ES-I3 (cell line): Measurements from ENCODE around the gene CD86.

Source experiments
- H3K36me3 ChIP-seq: 2 replicates; pipeline ENCODE4 v1.6.1; 2013; ENCODE audit warnings: mild to moderate bottlenecking, low read length, control low read depth, moderate library complexity; ENCODE audit not compliant: insufficient read depth
- H3K4me1 ChIP-seq: 2 replicates; pipeline ENCODE4 v1.6.1; 2013; ENCODE audit warnings: mild to moderate bottlenecking, control low read depth, low read length; ENCODE audit not compliant: insufficient read depth
- H3K9ac ChIP-seq: 2 replicates; pipeline ENCODE4 v1.6.1; 2013; ENCODE audit warnings: low read depth, mild to moderate bottlenecking, low read length, moderate library complexity
- H3K9me3 ChIP-seq: 2 replicates; pipeline ENCODE4 v1.6.1; 2013; ENCODE audit warnings: mild to moderate bottlenecking, low read length, moderate library complexity; ENCODE audit not compliant: control insufficient read depth, insufficient read depth

The CD86 gene

DNA sequence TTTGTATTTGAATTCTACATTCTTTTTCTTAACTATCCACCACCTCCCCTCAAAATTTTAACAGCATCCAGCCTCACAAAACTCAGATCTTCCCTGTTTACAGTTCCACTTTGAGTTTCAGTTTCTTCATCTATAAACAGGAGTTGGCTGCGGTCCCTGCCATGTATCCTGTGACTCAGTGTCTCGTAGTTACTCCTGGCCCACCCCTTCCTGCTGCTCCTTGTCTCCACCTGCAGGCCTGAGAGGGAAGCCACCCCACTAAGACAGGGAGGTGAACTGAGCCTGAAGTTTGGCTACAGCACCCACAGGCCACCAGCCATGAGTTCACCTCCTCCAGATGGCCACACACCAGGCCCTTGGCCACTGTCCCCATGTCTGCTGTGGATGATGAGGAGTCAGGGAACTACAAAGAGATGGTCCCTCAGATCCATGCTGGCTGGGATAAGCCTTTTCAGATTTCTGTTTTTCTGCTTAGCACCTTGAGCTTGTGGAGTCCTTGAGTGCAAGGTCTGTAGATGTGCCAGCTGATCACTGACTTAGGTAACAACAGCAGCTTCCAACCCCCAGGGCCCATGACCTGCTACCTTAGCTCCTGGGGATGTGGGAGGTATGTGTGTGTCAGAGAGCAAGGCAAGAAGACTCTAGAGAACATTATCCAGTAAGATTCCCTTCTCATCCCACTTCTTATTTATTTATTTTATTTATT is 37.5 kb downstream of the CD86 start:
- Histone ChIP-seq H3K36me3 (no peaks in the 10 kb centered on the region), H3K9me3 (no peaks in the 10 kb centered on the region), H3K4me1 (no peaks in the 10 kb centered on the region), H3K9ac (no peak overlapping the region)

DNA sequence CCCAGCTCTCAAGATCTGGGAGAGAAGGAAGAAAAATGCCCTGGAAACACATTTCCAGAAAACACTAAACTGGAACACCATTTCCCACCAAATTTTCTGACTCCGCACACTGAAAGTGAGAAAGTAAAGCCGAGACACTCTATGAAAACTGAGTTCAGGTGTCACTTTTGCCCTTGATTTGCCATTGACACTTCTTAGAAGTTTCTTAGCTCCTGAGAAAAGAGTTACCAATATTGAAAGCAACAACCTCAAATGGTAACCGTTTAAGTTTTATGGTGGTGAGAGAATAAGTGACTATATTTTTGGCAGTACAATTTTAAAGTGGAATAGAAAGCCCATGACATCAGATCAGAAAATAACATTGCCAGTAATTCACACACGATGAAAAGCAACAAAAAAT is 39.0 kb downstream of the CD86 start:
- Histone ChIP-seq H3K9ac (no peak overlapping the region), H3K36me3 (no peaks in the 10 kb centered on the region), H3K4me1 (no peaks in the 10 kb centered on the region), H3K9me3 (no peaks in the 10 kb centered on the region)

DNA sequence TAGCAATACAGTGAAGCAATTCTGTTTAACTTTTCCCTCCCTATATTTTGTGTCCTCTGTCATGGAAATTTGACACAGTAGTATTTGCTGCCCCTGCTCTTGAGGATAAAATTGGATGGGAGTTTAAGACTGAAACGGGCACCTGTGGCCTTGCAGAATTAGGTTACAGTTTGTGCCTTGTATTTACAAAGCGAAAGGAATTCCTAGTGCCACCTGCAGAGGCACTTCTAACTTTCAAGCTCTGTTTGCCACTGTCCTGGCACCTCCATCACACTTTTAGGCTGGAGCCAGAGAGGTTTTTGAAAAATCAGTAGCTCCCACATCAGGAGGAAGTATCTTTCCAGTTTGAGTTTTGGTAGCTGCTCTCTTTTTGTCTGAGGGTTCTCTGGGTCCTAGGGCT is 39.5 kb downstream of the CD86 start:
- no peaks in the 10 kb centered on the region for H3K9me3 ChIP-seq
- H3K4me1 ChIP-seq: no peaks in the 10 kb centered on the region
- no peak overlapping the region for H3K9ac ChIP-seq
- no peaks in the 10 kb centered on the region for H3K36me3 ChIP-seq

DNA sequence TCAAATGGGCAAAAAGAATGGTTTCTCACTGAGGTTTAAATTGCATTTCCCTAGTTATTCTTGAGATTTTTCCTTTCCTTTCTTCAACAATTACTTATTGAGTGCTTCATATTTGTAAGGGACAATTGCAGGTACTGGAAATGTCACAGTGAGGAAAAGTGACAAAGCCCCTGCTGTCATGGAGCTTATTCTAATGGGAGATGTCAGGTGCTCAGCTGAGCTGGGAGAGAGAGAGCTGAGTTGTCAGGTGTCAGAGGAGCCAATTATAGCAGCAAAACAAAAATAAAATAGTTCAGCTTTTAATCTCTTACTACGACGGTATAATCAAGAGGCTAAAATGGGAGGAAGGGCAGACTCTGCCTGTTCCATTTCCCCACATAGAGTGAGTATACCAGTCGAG is 42.0 kb downstream of the CD86 start:
- no peaks in the 10 kb centered on the region for H3K36me3 ChIP-seq
- H3K4me1 ChIP-seq: no peaks in the 10 kb centered on the region
- no peaks in the 10 kb centered on the region for H3K9me3 ChIP-seq
- no peak overlapping the region for H3K9ac ChIP-seq

DNA sequence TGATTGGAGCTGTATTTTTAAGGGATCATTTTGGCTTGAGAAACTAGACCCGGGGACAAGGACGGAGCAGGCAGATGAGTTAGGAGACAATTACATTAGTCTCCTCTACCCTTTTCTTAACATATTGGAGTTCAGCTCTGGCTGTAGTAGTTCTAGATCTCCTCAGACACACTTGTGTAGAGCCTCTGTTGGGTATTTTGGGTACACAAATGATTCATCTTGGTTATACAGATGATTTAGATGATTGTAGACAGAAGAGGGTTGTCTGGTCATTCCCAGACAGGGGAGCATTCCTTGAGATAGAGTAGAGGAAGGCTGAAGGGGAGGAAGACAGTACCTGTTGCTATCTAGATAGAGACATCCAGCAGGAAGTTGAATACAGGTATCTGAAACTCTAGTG is 43.4 kb downstream of the CD86 start:
- Histone ChIP-seq H3K9ac (no peak overlapping the region), H3K36me3 (no peaks in the 10 kb centered on the region), H3K4me1 (no peaks in the 10 kb centered on the region), H3K9me3 (no peaks in the 10 kb centered on the region)

DNA sequence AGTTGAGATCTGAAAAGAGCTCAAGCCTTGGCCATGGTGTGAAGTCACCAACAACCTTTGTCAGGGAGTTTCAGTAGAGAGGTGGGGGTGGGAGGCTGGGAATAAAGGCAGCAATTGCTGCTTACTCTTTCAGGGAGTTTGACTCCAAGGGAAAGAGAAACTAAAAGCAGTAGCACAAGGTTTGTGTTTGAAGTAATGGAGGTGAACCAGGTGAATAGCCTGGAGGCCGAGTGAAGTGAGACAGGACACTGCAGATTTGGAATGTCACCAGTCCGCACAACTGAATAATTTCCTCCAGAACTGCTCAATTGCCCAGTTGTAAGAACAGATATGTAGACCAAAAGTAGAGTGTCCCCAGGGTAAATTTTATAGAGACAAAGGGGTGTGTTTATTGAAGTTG is 44.1 kb downstream of the CD86 start:
- Histone ChIP-seq H3K36me3 (no peaks in the 10 kb centered on the region), H3K4me1 (no peaks in the 10 kb centered on the region), H3K9me3 (no peaks in the 10 kb centered on the region), H3K9ac (no peak overlapping the region)

DNA sequence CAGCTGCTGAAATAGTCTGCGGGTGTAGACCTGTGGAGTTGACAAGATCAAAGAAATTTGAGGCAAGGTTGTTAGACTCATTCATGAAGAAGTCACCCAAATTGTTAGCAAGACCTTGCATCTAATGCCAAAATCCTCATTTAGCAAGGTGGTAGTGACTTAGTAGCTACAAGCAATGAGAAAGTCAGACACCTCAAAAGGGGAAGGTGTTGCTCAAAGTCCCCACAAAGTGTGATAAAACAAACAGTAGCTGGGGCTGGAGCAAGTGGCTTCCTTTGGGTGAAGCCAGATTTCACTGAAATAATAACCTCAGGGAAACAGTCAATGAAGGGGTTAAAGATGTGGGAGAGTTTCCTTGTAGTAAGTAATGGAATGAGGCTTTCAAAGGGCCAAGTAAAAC is 44.9 kb downstream of the CD86 start:
- Histone ChIP-seq H3K4me1 (no peaks in the 10 kb centered on the region), H3K36me3 (no peaks in the 10 kb centered on the region), H3K9me3 (no peaks in the 10 kb centered on the region), H3K9ac (no peak overlapping the region)

DNA sequence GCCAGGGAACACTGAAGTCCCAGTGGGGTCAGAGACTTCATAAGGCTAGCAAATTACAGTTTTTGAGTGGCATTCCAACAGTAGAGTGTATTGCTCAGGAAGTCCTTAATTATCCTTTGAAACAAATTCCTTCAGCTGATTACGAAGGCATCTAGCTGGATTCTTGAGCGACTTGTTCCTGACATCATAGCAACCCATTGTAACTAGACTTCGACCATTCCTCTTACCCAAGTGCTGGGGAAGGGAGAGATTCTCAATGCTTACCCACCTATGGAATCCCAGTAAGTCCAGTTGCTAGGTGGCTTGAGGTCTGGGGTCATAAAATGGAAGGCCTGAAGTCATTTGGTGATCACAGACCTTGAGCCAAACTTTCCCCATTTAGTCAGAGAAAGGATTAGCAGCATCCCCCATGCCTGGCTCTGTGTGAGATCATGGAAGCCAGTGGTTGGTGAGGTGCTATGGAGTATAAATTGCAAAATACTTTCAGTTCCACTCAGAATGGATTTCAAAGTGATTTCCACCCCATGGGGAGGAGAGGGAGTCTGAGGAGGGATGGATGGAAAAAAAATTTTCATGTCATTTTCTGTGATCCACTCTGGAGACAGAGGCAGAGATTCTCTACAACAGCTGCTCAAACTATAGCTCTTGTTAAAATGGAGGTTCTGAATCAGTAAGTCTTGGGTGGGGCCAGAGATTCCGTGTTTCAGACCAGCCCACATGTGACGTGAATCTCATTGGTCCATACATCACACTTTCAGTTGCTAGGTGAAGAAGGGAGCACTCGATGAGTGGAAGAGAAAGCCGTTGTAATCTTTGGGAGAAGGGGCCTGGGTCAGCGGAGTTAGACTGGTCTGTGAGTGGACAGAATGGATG is 45.7 kb downstream of the CD86 start:
- Histone ChIP-seq H3K36me3 (no peaks in the 10 kb centered on the region), H3K4me1 (no peaks in the 10 kb centered on the region), H3K9ac (no peak overlapping the region), H3K9me3 (no peaks in the 10 kb centered on the region)

DNA sequence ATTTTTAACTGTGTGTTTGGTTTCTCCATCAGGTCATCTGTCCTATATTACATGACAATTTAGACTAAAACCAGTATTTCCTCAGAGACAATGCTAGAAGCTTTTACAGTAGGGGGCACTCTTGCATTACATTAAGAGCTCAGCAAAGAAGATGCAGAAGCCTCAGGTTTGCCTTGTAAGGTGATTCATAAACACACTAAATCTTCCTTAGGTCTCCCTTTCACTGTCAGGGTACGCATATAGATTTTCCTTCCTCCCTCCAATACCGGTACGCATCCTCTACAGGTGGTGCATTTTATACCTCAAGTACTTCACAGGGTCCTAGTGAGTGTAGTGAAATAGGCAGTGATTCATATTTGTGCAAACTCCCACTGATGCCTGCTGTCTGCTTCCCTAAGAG is 46.5 kb downstream of the CD86 start:
- H3K4me1 ChIP-seq: no peaks in the 10 kb centered on the region
- no peaks in the 10 kb centered on the region for H3K36me3 ChIP-seq
- no peak overlapping the region for H3K9ac ChIP-seq
- H3K9me3 ChIP-seq: no peaks in the 10 kb centered on the region

DNA sequence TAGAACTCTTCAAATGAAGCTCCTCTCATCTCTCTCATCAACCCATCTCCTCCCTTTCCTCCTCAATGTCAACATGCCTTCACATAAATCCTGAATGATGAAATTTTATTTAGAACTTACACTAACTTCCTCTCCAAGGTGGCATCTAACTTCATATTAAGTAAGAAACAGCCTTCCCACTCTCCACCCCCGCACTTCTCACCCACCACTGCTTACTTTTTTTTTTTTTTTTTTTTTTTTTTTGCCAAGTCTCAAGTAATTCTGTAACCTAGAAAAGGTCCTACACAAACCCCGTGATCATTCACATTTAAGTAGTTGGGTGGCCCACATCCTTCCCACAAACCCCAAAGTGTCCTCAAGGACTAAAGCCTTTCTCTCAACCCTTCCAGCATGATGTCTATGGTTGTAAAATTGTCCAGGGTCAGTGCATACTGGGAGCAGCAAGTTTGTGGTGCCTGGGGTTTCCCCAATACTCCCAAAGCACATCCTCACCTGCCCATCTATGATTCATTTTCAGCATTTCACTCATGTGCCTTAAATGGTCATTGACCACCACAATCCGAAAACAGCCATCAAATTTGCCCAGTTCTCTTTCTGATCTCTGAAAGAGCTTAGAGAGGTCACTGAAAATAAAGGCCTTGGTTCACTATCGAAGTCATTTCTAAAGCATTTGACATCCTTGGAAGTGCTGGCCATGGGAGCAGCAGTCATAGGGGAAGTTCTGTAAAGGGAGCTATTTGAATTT is 47.2 kb downstream of the CD86 start:
- Histone ChIP-seq H3K9me3 (no peaks in the 10 kb centered on the region), H3K36me3 (no peaks in the 10 kb centered on the region), H3K9ac (no peak overlapping the region), H3K4me1 (no peaks in the 10 kb centered on the region)

DNA sequence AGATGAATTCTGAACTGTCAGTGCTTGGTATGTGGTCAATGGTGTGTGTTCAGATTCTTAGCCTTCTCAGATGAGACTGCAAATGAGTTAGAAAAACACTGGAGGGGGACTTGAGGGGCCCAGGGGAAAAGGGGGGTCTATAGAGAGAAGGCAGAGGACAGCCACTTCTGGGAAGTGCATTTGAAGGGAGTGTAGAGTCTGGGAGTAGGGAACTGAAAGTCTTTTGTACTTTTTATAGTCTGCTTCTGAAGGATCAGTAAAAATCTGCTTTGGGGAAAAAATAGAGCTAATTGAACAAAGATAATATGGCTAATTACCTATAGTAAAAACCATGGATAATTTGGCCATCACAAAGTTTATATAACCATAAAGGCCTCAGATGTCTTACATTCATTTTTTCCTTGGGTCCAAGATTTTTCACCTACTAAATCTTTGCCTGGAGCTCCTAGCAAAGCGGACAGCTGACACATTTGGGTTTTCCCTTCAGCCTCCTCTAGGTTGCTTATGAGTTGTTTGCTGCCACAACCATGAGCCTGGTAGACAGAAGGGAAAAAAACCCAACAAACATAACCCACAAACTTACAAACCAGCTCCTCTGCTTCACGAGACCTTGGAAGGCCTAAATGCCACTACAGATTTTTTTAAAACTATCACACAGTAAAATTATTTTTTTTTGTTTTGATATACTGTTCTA is 48.8 kb downstream of the CD86 start:
- H3K36me3 ChIP-seq: no peaks in the 10 kb centered on the region
- H3K9me3 ChIP-seq: peaks cover 3% of the 10 kb centered on the region; the same call in 1 of the 2 replicates
- H3K4me1 ChIP-seq: no peaks in the 10 kb centered on the region
- no peak overlapping the region for H3K9ac ChIP-seq

DNA sequence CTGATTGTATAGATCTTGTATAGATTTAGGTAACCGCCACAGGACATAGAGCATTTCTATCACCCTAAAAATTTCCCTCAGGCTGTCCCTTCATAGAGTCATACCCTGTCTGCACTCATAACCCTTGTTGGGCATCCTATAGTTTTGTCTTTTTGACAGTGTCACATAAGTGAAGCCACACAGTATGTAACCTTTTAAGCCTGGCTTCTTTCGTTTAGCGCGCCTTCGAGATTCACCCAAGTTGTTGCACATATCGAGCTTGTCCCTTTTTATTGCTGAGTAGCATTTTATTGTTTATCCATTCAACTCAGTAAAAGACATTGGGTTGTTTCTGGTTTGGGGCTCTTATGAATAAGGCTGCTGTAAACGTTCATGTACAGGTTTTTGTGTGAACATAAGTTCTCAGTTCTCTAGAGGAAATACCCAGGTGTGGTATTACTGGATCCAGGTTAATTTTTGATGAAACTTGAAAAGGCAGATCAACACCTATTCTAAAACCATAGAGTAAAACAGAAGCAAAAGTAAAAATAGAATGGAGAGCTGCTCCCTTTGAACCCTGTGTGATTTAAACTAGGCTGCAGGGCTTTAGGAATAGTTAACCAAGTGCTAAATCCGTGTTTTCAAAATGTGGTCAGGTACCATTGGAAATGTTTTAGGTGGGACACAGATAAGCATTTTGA is 49.5 kb downstream of the CD86 start:
- Histone ChIP-seq H3K36me3 (no peaks in the 10 kb centered on the region), H3K9ac (no peak overlapping the region), H3K4me1 (no peaks in the 10 kb centered on the region), H3K9me3 (peaks cover 3% of the 10 kb centered on the region; the same call in 1 of the 2 replicates)

DNA sequence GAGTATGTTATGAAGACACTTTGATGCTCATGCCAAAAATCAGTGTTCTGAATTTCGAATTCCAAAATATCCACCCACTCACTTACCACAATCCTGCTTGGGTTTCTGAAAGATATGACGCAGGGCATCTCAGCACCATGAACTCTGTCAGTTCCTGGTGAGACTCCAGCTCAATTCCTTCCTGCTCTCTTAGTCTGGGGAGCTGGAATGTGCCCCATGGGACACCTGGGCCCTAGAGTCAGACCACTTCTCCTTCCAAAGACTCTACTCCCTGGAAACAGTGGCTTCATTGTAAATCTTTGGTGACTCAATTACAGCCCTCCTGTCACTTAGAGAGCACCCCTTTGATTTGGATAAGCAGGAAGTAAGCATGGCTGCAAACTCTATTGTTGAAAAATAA is 50.5 kb downstream of the CD86 start:
- H3K4me1 ChIP-seq: no peaks in the 10 kb centered on the region
- no peak overlapping the region for H3K9ac ChIP-seq
- H3K36me3 ChIP-seq: no peaks in the 10 kb centered on the region
- H3K9me3 ChIP-seq: peaks cover 3% of the 10 kb centered on the region; the same call in 1 of the 2 replicates

DNA sequence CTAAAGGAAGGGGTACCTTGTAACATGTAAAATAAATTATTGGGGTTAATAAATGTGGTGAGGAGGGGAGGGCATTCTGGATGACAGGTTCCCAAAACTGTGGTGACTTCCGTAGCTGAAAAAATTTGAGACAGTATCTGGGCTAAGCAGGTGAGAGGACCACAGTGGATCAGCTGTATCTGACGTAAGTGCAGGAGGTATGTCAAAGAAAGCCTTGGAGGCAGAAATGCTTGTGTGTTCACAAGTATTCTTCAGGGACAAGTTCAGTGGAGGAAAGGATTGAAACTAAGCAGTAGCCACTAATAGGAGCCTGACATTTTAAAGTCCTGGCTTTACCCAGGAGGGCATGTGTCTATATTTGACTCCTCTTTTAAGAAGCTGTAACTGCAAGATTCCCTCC is 52.0 kb downstream of the CD86 start:
- H3K4me1 ChIP-seq: no peaks in the 10 kb centered on the region
- H3K9ac ChIP-seq: no peak overlapping the region
- H3K9me3 ChIP-seq: peaks cover 3% of the 10 kb centered on the region; the same call in 1 of the 2 replicates
- no peaks in the 10 kb centered on the region for H3K36me3 ChIP-seq
